Measurements from ENCODE around the gene VPS26C.
A peak's percentile ranks its signal among the peaks of the same experiment; 100 is the strongest.

The VPS26C gene

GRCh38 chr21:37248298-37248697 is 18.8 kb downstream of the VPS26C start:
- Histone ChIP-seq H4K20me1 (ENCODE audit: insufficient read depth, low read length, poor library complexity, severe bottlenecking) (no peaks in the 10 kb centered on the region), H2AFZ (ENCODE audit: low read length) (no peak overlapping the region), H3K27me3 (ENCODE audit: insufficient read depth, low read length, poor library complexity, severe bottlenecking) (no peaks in the 10 kb centered on the region), H3K36me3 (ENCODE audit: insufficient read depth, low read length) (no peaks in the 10 kb centered on the region), H3K9me2 (replicated peaks; ENCODE audit: low read depth, low read length) (no peaks in the 10 kb centered on the region), H3K4me1 (ENCODE audit: insufficient read depth, low read length, poor library complexity, severe bottlenecking) (peaks cover 30% of the 10 kb centered on the region), H3F3A (ENCODE audit: low read depth) (no peaks in the 10 kb centered on the region), H3K4me3 (ENCODE audit: low read length, poor library complexity, severe bottlenecking) (no peak overlapping the region), H3K4me2 (ENCODE audit: low read depth, low read length, poor library complexity, severe bottlenecking) (no peak overlapping the region), H3K9ac (ENCODE audit: low read depth, low read length, poor library complexity, severe bottlenecking) (no peak overlapping the region), H3K9me3 (ENCODE audit: insufficient read depth, low read depth, low read length) (no peaks in the 10 kb centered on the region), H3K79me2 (ENCODE audit: insufficient read depth, low read length) (peaks cover 100% of the 10 kb centered on the region)
- no peak for TF ChIP-seq EZH2phosphoT487 (IDR thresholded peaks at IDR 0.05; ENCODE audit: borderline replicate concordance)
- no peak for TF ChIP-seq CTCF (conservative IDR thresholded peaks at IDR 0.05; ENCODE audit: low read length)

- H3K27me3 ChIP-seq (ENCODE audit: insufficient read depth, low read length, poor library complexity, severe bottlenecking): no peaks in the 10 kb centered on the region
- H3K9me2 ChIP-seq (replicated peaks; ENCODE audit: low read depth, low read length): no peaks in the 10 kb centered on the region
- TF ChIP-seq EZH2phosphoT487 (IDR thresholded peaks at IDR 0.05; ENCODE audit: borderline replicate concordance): no peak
- H3K4me3 ChIP-seq (ENCODE audit: low read length, poor library complexity, severe bottlenecking): no peak overlapping the region
- peaks cover 98% of the 10 kb centered on the region for H3K79me2 ChIP-seq (ENCODE audit: insufficient read depth, low read length)
- H3K4me1 ChIP-seq (ENCODE audit: insufficient read depth, low read length, poor library complexity, severe bottlenecking): peaks cover 19% of the 10 kb centered on the region
- no peak overlapping the region for H2AFZ ChIP-seq (ENCODE audit: low read length)
- no peaks in the 10 kb centered on the region for H4K20me1 ChIP-seq (ENCODE audit: insufficient read depth, low read length, poor library complexity, severe bottlenecking)
- H3K9me3 ChIP-seq (ENCODE audit: insufficient read depth, low read depth, low read length): no peaks in the 10 kb centered on the region
- H3F3A ChIP-seq (ENCODE audit: low read depth): no peaks in the 10 kb centered on the region
- H3K4me2 ChIP-seq (ENCODE audit: low read depth, low read length, poor library complexity, severe bottlenecking): peak overlapping the region; percentile 33
- H3K36me3 ChIP-seq (ENCODE audit: insufficient read depth, low read length): no peaks in the 10 kb centered on the region; the same call in 1 of the 2 replicates
- no peak overlapping the region for H3K9ac ChIP-seq (ENCODE audit: low read depth, low read length, poor library complexity, severe bottlenecking)
Measured at GRCh38 chr21:37245151-37245550, 22.0 kb downstream of the VPS26C start.

GRCh38 chr21:37244501-37245095 is 22.5 kb downstream of the VPS26C start:
- no peaks in the 10 kb centered on the region for H3K9me2 ChIP-seq (replicated peaks; ENCODE audit: low read depth, low read length)
- no peaks in the 10 kb centered on the region for H4K20me1 ChIP-seq (ENCODE audit: insufficient read depth, low read length, poor library complexity, severe bottlenecking)
- peaks cover 17% of the 10 kb centered on the region for H3K4me1 ChIP-seq (ENCODE audit: insufficient read depth, low read length, poor library complexity, severe bottlenecking)
- H3K4me2 ChIP-seq (ENCODE audit: low read depth, low read length, poor library complexity, severe bottlenecking): peak overlapping the region; percentile 33
- TF ChIP-seq CTCF (conservative IDR thresholded peaks at IDR 0.05; ENCODE audit: low read length): no peak
- no peak for TF ChIP-seq EZH2phosphoT487 (IDR thresholded peaks at IDR 0.05; ENCODE audit: borderline replicate concordance)
- peaks cover 97% of the 10 kb centered on the region for H3K79me2 ChIP-seq (ENCODE audit: insufficient read depth, low read length)
- H3K9me3 ChIP-seq (ENCODE audit: insufficient read depth, low read depth, low read length): no peaks in the 10 kb centered on the region
- H3F3A ChIP-seq (ENCODE audit: low read depth): no peaks in the 10 kb centered on the region
- H3K27me3 ChIP-seq (ENCODE audit: insufficient read depth, low read length, poor library complexity, severe bottlenecking): no peaks in the 10 kb centered on the region
- no peak overlapping the region for H3K4me3 ChIP-seq (ENCODE audit: low read length, poor library complexity, severe bottlenecking)
- peaks cover 3% of the 10 kb centered on the region; the same call in 1 of the 2 replicates for H3K36me3 ChIP-seq (ENCODE audit: insufficient read depth, low read length)
- no peak overlapping the region for H2AFZ ChIP-seq (ENCODE audit: low read length)
- no peak overlapping the region for H3K9ac ChIP-seq (ENCODE audit: low read depth, low read length, poor library complexity, severe bottlenecking)

- Histone ChIP-seq H3K4me2 (ENCODE audit: low read depth, low read length, poor library complexity, severe bottlenecking) (no peak overlapping the region), H3K4me3 (ENCODE audit: low read length, poor library complexity, severe bottlenecking) (no peak overlapping the region), H3K9me2 (replicated peaks; ENCODE audit: low read depth, low read length) (no peaks in the 10 kb centered on the region), H4K20me1 (ENCODE audit: insufficient read depth, low read length, poor library complexity, severe bottlenecking) (no peaks in the 10 kb centered on the region), H3K9ac (ENCODE audit: low read depth, low read length, poor library complexity, severe bottlenecking) (no peak overlapping the region), H3F3A (ENCODE audit: low read depth) (no peaks in the 10 kb centered on the region), H3K79me2 (ENCODE audit: insufficient read depth, low read length) (peaks cover 97% of the 10 kb centered on the region), H3K36me3 (ENCODE audit: insufficient read depth, low read length) (peaks cover 3% of the 10 kb centered on the region; the same call in 1 of the 2 replicates), H3K27me3 (ENCODE audit: insufficient read depth, low read length, poor library complexity, severe bottlenecking) (no peaks in the 10 kb centered on the region), H3K9me3 (ENCODE audit: insufficient read depth, low read depth, low read length) (no peaks in the 10 kb centered on the region), H2AFZ (ENCODE audit: low read length) (no peak overlapping the region), H3K4me1 (ENCODE audit: insufficient read depth, low read length, poor library complexity, severe bottlenecking) (peaks cover 14% of the 10 kb centered on the region)
- no peak for TF ChIP-seq EZH2phosphoT487 (IDR thresholded peaks at IDR 0.05; ENCODE audit: borderline replicate concordance)
- TF ChIP-seq CTCF (conservative IDR thresholded peaks at IDR 0.05; ENCODE audit: low read length): no peak
Measured at GRCh38 chr21:37243961-37244360, 23.2 kb downstream of the VPS26C start.
